Muscle layer of colon (tissue), 2 donors: ENCODE data around the gene UTP20.

Experiments
- H3K27ac ChIP-seq: one replicate; pipeline ENCODE4 v1.7.0; 2013; ENCODE audit warnings: low read depth, mild to moderate bottlenecking, low read length, moderate library complexity
- H3K27me3 ChIP-seq, 2 donors: one replicate each; pipeline ENCODE4 v1.7.0; 2013; ENCODE audit warnings: low read length in 2 of 2, mild to moderate bottlenecking in 2 of 2; ENCODE audit not compliant: insufficient read depth in 2 of 2, control insufficient read depth in 1 of 2
- H3K36me3 ChIP-seq: one replicate; pipeline ENCODE4 v1.7.0; 2013; ENCODE audit warnings: mild to moderate bottlenecking, low read length; ENCODE audit not compliant: insufficient read depth
- H3K4me1 ChIP-seq: one replicate; pipeline ENCODE4 v1.7.0; 2013; ENCODE audit warnings: mild to moderate bottlenecking, low read length; ENCODE audit not compliant: insufficient read depth
- H3K4me3 ChIP-seq, 2 donors: one replicate each; pipeline ENCODE4 v1.7.0; 2013; ENCODE audit warnings: low read length in 2 of 2, low read depth in 1 of 2, mild to moderate bottlenecking in 1 of 2, moderate library complexity in 1 of 2
- H3K9ac ChIP-seq: one replicate; pipeline ENCODE4 v1.7.0; 2013; ENCODE audit warnings: low read length
- H3K9me3 ChIP-seq: one replicate; pipeline ENCODE4 v1.7.0; 2013; ENCODE audit warnings: mild to moderate bottlenecking, low read length
- donor health status: abdominal sarcoma.
- donor health status: Adenocarcinoma of cecum.

The UTP20 gene

DNA sequence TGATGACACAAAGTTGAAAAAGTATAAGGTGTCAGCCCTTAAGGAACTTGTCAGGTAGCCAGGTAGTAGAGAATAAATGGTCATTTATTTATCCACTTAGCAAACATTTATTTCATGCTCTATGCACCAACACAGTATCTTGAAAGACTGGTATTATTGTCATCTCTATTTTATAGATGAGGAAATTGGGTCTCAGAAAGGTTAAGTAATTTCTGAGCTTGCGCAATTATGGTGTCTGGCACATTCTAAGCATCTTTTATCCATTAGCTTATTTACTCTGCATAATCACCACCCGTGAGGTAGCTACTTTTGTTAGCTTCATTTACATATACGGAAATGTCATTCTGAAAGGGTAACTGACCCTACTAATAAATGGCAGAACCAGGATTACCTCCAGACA lies 2.5 kb upstream of the UTP20 start:
- Histone ChIP-seq H3K27ac (no peak overlapping the region), H3K4me1 (peaks cover 5% of the 10 kb centered on the region), H3K9ac (no peak overlapping the region), H3K36me3 (no peaks in the 10 kb centered on the region), H3K9me3 (no peaks in the 10 kb centered on the region), H3K27me3 (no peaks in the 10 kb centered on the region), H3K4me3 (no peak overlapping the region)

DNA sequence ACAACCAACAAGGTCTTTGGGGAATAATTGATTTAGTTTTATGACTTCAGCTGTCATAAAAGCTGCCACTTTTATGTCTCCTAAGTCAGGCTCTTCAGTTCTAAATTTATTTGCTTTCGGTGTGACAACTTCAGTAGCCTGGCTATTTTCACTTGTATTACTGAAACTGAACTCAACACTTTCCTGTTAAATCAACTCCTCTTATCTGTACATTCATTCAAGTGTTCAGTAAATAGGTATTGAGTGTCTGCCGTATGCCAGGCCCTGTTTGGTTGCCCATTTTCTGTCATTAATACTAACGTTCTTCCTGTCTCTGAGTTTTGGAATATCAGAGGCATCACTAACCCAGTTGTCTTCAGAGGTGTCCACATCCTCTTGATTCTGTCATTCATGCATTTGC lies 7.5 kb downstream of the UTP20 start:
- no peaks in the 10 kb centered on the region for H3K9me3 ChIP-seq
- H3K36me3 ChIP-seq, result peaks cover 31% of the 10 kb centered on the region
- H3K9ac ChIP-seq, result no peak overlapping the region
- H3K4me3 ChIP-seq, result no peak overlapping the region
- H3K4me1 ChIP-seq, result no peaks in the 10 kb centered on the region
- no peak overlapping the region for H3K27ac ChIP-seq
- H3K27me3 ChIP-seq, result no peaks in the 10 kb centered on the region

DNA sequence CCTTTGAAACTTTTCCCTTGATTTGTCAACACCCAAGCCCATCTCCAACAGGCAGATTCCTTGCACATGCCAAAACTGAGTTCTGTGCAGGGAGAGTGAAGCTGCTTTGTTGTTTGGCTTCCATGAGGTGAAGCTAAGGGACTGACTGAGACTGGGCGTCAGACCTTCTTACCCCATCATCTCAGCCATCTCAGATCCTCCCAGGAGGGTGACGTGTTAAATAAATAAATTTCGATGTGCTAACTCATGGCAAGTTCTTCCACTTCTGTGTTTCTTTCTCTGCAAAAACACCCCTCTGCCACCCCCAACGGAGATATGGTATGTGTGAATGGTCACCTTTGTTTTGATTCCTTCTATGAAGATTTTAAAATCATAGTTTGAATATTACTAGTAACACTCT lies 17.8 kb downstream of the UTP20 start:
- no peak overlapping the region for H3K4me3 ChIP-seq
- H3K27ac ChIP-seq, result no peak overlapping the region
- peaks cover 37% of the 10 kb centered on the region for H3K36me3 ChIP-seq
- no peaks in the 10 kb centered on the region for H3K9me3 ChIP-seq
- H3K27me3 ChIP-seq, result no peaks in the 10 kb centered on the region
- H3K9ac ChIP-seq, result no peak overlapping the region
- H3K4me1 ChIP-seq, result no peaks in the 10 kb centered on the region

DNA sequence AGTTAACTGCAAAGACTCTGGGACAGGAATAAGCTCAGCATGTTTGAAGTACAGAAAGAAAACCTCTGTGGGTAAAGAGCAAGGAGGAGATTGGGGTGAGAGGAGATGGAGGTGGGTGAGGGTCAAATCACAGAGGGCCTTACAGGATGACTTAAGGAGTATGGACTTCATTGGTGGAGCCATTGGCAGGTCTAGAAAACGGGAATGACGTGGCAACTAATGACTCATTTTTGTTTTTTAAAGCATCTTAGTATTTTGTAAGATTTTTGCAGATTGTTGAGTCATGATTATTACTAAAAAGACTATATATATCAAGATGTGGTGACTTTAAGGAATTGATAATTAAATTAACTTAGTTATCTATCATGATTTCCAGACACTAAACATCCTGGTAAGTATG lies 18.5 kb downstream of the UTP20 start:
- Histone ChIP-seq H3K36me3 (peaks cover 33% of the 10 kb centered on the region), H3K4me3 (no peak overlapping the region)

DNA sequence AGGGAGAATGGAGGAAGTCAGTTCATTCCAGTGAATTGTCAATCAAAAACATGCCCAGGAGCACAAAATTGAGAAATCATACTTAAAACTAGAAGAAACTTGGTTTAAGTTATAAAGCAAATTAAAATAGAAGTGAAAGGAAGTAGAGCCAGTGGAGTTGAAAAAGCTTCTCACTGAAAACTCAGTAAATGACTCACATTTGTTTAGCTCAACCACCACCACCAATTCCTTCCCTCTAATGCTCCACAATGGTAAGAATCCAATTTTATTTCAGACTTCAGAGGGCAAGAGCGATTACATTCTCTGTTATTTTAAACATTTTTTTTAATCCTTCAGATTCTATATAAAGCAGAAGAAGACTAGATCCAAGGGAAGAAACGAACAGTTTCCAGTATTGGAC lies 19.4 kb downstream of the UTP20 start:
- H3K4me1 ChIP-seq, result peaks cover 7% of the 10 kb centered on the region
- H3K9me3 ChIP-seq, result no peaks in the 10 kb centered on the region
- peaks cover 33% of the 10 kb centered on the region for H3K36me3 ChIP-seq

More for the DNA sequence above, 18.5 kb downstream of the UTP20 start:
- no peaks in the 10 kb centered on the region for H3K9me3 ChIP-seq
- no peak overlapping the region for H3K9ac ChIP-seq
- H3K27me3 ChIP-seq, result no peaks in the 10 kb centered on the region
- no peak overlapping the region for H3K27ac ChIP-seq
- peaks cover 6% of the 10 kb centered on the region for H3K4me1 ChIP-seq

DNA sequence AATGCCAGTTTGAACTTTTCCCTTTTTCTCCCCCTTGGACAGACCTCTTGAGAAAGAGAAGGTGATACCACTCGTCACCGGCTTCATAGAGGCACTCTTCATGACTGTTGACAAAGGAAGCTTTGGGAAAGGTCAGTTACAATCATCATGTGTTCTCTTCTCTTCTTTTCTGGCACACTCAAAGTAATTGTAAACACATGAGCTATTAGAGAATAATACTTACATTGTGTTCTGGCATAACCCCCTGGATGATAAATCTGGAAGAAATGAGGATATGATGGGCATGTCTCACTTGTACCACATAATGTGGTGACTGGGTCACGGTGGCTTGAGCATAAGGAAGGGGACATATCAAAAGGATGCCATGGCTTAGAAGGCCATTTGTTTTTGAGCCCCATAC lies 20.0 kb downstream of the UTP20 start:
- H3K9ac ChIP-seq, result no peak overlapping the region

More for the DNA sequence above, 19.4 kb downstream of the UTP20 start:
- no peak overlapping the region for H3K4me3 ChIP-seq
- H3K27me3 ChIP-seq, result no peaks in the 10 kb centered on the region
- no peak overlapping the region for H3K27ac ChIP-seq
- H3K9ac ChIP-seq, result no peak overlapping the region

DNA sequence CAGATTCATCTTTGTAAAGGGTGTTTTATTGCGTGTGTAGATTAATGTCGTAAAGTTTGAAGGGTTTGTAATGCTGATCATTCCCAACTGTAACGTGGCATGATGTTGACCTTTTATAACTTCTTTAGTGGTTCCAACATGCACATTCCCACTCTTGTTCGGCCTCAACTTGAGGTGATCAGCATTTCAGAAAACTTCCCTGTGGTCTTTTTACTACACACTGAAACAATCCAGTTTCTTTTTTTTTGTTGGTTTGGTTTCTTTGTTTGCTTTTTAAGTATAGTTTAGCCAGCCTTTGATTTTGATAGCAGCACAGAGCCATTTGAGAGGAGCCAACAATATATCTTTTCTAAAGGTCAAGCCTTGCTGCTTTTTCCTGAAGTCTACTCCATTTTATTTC lies 22.8 kb downstream of the UTP20 start:
- Histone ChIP-seq H3K9ac (no peak overlapping the region), H3K4me3 (no peak overlapping the region), H3K27ac (no peak overlapping the region), H3K36me3 (peaks cover 22% of the 10 kb centered on the region), H3K9me3 (no peaks in the 10 kb centered on the region), H3K4me1 (peaks cover 7% of the 10 kb centered on the region), H3K27me3 (no peaks in the 10 kb centered on the region)

More for the DNA sequence above, 20.0 kb downstream of the UTP20 start:
- Histone ChIP-seq H3K9me3 (no peaks in the 10 kb centered on the region), H3K27ac (no peak overlapping the region), H3K4me1 (peaks cover 7% of the 10 kb centered on the region), H3K4me3 (no peak overlapping the region), H3K27me3 (no peaks in the 10 kb centered on the region), H3K36me3 (peaks cover 30% of the 10 kb centered on the region)

DNA sequence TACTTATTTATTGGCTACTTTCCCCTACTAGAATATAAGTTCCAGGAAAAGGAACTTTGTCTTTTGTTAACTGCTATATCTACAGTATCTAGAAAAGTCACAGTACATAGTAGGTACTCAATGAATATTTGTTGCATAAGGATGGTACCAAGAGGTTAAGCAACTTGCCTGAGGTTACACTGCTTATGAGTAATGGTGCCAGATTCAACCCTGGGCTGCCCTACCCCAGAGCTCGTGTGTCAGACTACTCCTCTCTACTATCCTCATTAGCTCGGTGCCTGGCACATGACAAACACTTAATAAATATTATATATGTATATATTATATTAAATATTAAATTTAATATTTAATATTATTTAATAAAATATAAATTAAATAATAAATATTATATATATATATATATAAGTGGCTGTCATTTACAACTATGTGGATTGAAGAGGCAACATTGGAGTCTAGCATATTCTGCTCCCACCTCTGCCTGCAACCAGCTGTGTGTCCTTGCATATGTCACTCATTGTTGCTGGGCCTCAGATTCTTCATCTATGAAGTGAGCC lies 25.4 kb downstream of the UTP20 start:
- H3K9ac ChIP-seq, result no peak overlapping the region
- no peaks in the 10 kb centered on the region for H3K27me3 ChIP-seq
- peaks cover 7% of the 10 kb centered on the region for H3K4me1 ChIP-seq
- H3K27ac ChIP-seq, result no peak overlapping the region
- H3K9me3 ChIP-seq, result no peaks in the 10 kb centered on the region
- no peak overlapping the region for H3K4me3 ChIP-seq
- peaks cover 14% of the 10 kb centered on the region for H3K36me3 ChIP-seq

DNA sequence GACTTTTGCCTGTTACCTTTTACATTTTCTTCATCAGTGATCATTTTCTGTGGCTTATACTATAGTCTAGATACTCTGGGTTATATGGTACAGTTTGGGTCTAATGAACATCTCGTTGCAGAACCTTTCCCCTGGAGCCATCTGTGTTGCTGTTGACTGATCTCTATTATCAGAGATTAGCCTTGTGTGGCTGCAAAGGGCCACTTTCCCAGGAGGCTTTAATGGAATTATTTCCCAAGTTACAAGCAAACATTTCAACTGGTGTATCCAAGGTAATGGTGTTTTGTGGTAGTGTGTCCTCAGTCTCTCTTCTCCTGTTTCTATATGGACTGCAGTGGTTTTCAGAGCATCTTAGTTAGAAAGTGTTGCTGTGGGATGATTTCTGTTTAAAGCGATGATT lies 25.9 kb downstream of the UTP20 start:
- H3K4me1 ChIP-seq, result peaks cover 7% of the 10 kb centered on the region
- H3K9me3 ChIP-seq, result no peaks in the 10 kb centered on the region
- H3K27ac ChIP-seq, result no peak overlapping the region
- no peak overlapping the region for H3K4me3 ChIP-seq
- H3K36me3 ChIP-seq, result peaks cover 10% of the 10 kb centered on the region
- H3K27me3 ChIP-seq, result no peaks in the 10 kb centered on the region
- H3K9ac ChIP-seq, result no peak overlapping the region

DNA sequence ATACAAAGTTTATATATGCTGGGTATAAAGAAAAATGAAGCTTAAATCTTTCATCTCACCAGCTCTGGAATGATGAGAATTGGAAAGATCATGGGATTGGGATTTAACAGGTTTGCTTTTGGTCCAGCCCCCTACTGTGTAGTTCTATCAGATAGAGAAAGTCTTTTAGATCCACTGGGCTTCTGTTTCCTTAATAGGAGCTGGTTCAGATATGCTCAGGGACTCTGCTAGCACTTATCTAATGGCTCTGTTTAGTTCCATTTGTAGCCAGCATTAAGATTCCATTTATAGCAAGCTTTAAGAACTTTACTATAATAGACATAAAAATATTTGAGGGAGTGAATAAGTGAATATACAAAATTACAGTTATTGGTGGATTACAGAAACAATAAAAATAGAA lies 42.6 kb downstream of the UTP20 start:
- no peak overlapping the region for H3K9ac ChIP-seq
- no peaks in the 10 kb centered on the region for H3K27me3 ChIP-seq
- no peaks in the 10 kb centered on the region for H3K9me3 ChIP-seq
- H3K36me3 ChIP-seq, result peaks cover 27% of the 10 kb centered on the region
- no peak overlapping the region for H3K4me3 ChIP-seq
- H3K27ac ChIP-seq, result no peak overlapping the region
- H3K4me1 ChIP-seq, result no peaks in the 10 kb centered on the region

DNA sequence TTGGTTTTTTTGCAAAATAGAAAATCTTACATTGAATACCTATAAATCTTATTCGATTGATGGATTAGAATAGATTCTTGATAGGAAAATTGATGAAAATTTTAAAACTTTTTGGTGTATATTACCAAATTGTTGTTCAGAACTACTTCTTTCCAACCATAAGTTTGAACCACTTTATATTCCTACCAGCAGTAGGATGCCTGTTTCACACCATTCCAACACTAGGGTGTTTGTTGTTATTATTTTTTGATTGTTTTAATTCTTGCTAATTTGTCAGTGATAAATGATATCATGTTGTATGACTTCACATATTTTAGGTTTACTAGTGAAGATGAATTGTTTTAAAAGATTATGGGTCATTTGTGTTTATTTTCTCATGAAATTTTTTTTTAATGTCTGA lies 43.4 kb downstream of the UTP20 start:
- Histone ChIP-seq H3K4me1 (no peaks in the 10 kb centered on the region), H3K36me3 (peaks cover 26% of the 10 kb centered on the region), H3K4me3 (no peak overlapping the region), H3K9ac (no peak overlapping the region), H3K9me3 (no peaks in the 10 kb centered on the region), H3K27me3 (no peaks in the 10 kb centered on the region), H3K27ac (no peak overlapping the region)

DNA sequence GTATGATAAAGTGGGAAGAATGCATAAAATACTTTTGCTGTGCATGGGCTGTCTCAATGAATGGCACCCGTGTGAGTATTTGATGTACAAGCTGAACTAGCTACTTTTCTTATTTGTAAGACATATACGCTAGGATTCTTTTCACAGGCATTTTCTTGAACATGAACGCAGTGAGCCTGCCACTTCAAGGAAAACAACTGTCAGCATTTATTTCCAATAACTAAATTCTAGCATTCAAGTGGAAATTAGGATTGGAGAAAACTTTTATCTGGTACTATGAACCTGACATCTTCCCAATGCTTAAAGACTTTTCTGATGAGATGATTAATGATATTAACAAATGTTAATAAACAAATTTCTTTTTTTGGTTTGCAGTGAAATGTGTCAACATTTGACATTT lies 45.7 kb downstream of the UTP20 start:
- Histone ChIP-seq H3K27me3 (no peaks in the 10 kb centered on the region), H3K9ac (no peak overlapping the region), H3K36me3 (peaks cover 37% of the 10 kb centered on the region), H3K4me3 (no peak overlapping the region), H3K27ac (no peak overlapping the region), H3K4me1 (no peaks in the 10 kb centered on the region), H3K9me3 (no peaks in the 10 kb centered on the region)
